Adipose tissue (tissue), 3 donors: ENCODE measurements around the gene FAM236B. TPM values are rescaled to one million over a fixed set of nuclear protein-coding genes. Genes with fewer than 3 reads are reported as not detected.
"Not testable (repeated sequence)": the region's sequence is repeated elsewhere in the genome, so short reads cannot be mapped to it uniquely, and the experiment has no call there.

Experiments used
- H3K27ac ChIP-seq: one replicate; pipeline ENCODE4 v1.5.1; 2013; ENCODE audit warnings: low read depth, low read length
- WGBS, 3 donors: extraction: QIAGEN DNeasy Blood & Tissue Kit; methylation state at CpG; one replicate each; pipeline ENCODE4 v1.1.7; 2013; 5-methylcytosine and 5-hydroxymethylcytosine counted together
- polyA plus RNA-seq, 3 donors: library from polyadenylated mRNA; stranded (reverse); fragments of 200-250 nt; gene quantifications; one replicate each; pipeline ENCODE4 v1.2.3, GENCODE V29; 2013
- donor health status: healthy with polysubstance abuse.
- donor health status: Bipolar disorder and iron deficiency.
- donor health status: healthy.

Gene FAM236B
- polyA plus RNA-seq: not detected

- no CpG with 5 or more reads among the region's 15 CpGs for WGBS, 3 donors
These were observed at the start of gene FAM236B for GRCh38 chrX:72782560-72782959. Gene FAM236B, minus strand, starts transcription at chrX:72782660. Its CDS starts 100 bp downstream, at chrX:72782560.

GRCh38 chrX:72830701-72831100 is 48.2 kb upstream of the FAM236B start:
- not testable (repeated sequence) for H3K27ac ChIP-seq
- WGBS, 3 donors: no CpG with 5 or more reads among the region's 13 CpGs

More at GRCh38 chrX:72782560-72782959, at the start of gene FAM236B:
- H3K27ac ChIP-seq: not testable (repeated sequence)

GRCh38 chrX:72808110-72808509 is 25.6 kb upstream of the FAM236B start, which contains the start of gene FAM236D:
Gene FAM236D, minus strand, starts transcription at chrX:72808210. Its CDS starts 100 bp downstream, at chrX:72808110.
- not testable (repeated sequence) for H3K27ac ChIP-seq
- WGBS, 3 donors: no CpG with 5 or more reads among the region's 13 CpGs

- not testable (repeated sequence) for H3K27ac ChIP-seq
- 100% methylated on average over 1 of the region's 3 CpGs; no CpG with 5 or more reads in 1 of the 3 donors for whole genome bisulfite sequencing, 3 donors
These were observed 7.9 kb upstream of the FAM236B start for GRCh38 chrX:72790390-72790789.

GRCh38 chrX:72788142-72788541 is 5.7 kb upstream of the FAM236B start:
- WGBS, 3 donors: no CpG with 5 or more reads among the region's 1 CpG
- H3K27ac ChIP-seq: not testable (repeated sequence)

- H3K27ac ChIP-seq: not testable (repeated sequence)
- WGBS, 3 donors: no CpG with 5 or more reads among the region's 6 CpGs
These were observed 1.5 kb upstream of the FAM236B start for GRCh38 chrX:72783964-72784363.

- WGBS, 3 donors: no CpG with 5 or more reads among the region's 8 CpGs
- not testable (repeated sequence) for H3K27ac ChIP-seq
These were observed 991 bp upstream of the FAM236B start for GRCh38 chrX:72783365-72783936.

- WGBS, 3 donors: no CpG with 5 or more reads among the region's 6 CpGs
- H3K27ac ChIP-seq: not testable (repeated sequence)
These were observed 4.3 kb downstream of the FAM236B start for GRCh38 chrX:72778146-72778545.

GRCh38 chrX:72777467-72777790 is 5.0 kb downstream of the FAM236B start:
- not testable (repeated sequence) for H3K27ac ChIP-seq
- WGBS, 3 donors: no CpG with 5 or more reads among the region's 15 CpGs

GRCh38 chrX:72776653-72777466 is 5.6 kb downstream of the FAM236B start, which contains the start of gene DMRTC1B:
Gene DMRTC1B, plus strand, starts transcription at chrX:72776890. Its CDS starts 68,246 bp downstream, at chrX:72845136.
- no CpG with 5 or more reads among the region's 44 CpGs for WGBS, 3 donors

GRCh38 chrX:72760454-72760853 is 22.0 kb downstream of the FAM236B start:
- WGBS, 3 donors: no CpG with 5 or more reads among the region's 9 CpGs
- H3K27ac ChIP-seq: not testable (repeated sequence)

More at GRCh38 chrX:72776653-72777466, 5.6 kb downstream of the FAM236B start, which contains the start of gene DMRTC1B:
- H3K27ac ChIP-seq: not testable (repeated sequence)

GRCh38 chrX:72748545-72748944 is 33.9 kb downstream of the FAM236B start:
- H3K27ac ChIP-seq: not testable (repeated sequence)
- WGBS, 3 donors: no CpG with 5 or more reads among the region's 3 CpGs

- WGBS, 3 donors: no CpG with 5 or more reads among the region's 7 CpGs
- not testable (repeated sequence) for H3K27ac ChIP-seq
These were observed 36.9 kb downstream of the FAM236B start for GRCh38 chrX:72745546-72745945.

- WGBS, 3 donors: 56 to 100% (median 77%) methylated on average over 1 of the region's 1 CpG
- no peak overlapping the region for H3K27ac ChIP-seq
These were observed 46.9 kb downstream of the FAM236B start for GRCh38 chrX:72735561-72735960.

GRCh38 chrX:72733636-72734035 is 48.8 kb downstream of the FAM236B start:
- 39 to 63% (median 63%) methylated on average over 8 of the region's 8 CpGs for WGBS, 3 donors
- not testable (repeated sequence) for H3K27ac ChIP-seq

Other genes with a start within 250 kb of the FAM236B start
- gene HDAC8, start 209.8 kb downstream of the FAM236B start, polyA plus RNA-seq: 10 to 100 TPM; 12.2 to 27.8 (median 14.9) TPM
- gene PHKA1, start 68.4 kb downstream of the FAM236B start, polyA plus RNA-seq: 1 to 10 TPM; 2.3 to 5.2 (median 2.8) TPM
- under 1 TPM in 2 of 3 donors, not detected in 1; 0.07 to 0.94 TPM for gene DMRTC1B, start 5.8 kb downstream of the FAM236B start, polyA plus RNA-seq
- gene FAM236D, start 25.6 kb upstream of the FAM236B start, polyA plus RNA-seq: not detected
- not detected for gene FAM236C, start 130.0 kb upstream of the FAM236B start, polyA plus RNA-seq
- not detected for gene FAM236A, start 155.5 kb upstream of the FAM236B start, polyA plus RNA-seq
- under 1 TPM in 1 of 3 donors, not detected in 2; 0.48 TPM for gene DMRTC1, start 161.2 kb upstream of the FAM236B start, polyA plus RNA-seq
- not detected for gene PABPC1L2B, start 220.3 kb upstream of the FAM236B start, polyA plus RNA-seq